HG02623 (cell line): ENCODE results near the gene FBXO39.
"Not testable (repeated sequence)": the region's sequence is repeated elsewhere in the genome, so short reads cannot be mapped to it uniquely, and the experiment has no call there.

Source experiments
- ATAC-seq: cut with Tn5 transposase; IDR thresholded peaks from one replicate; pipeline ENCODE4 v1.9.1; 2021; ENCODE audit warnings: moderate library complexity; ENCODE audit not compliant: unreplicated experiment

Gene FBXO39

DNA sequence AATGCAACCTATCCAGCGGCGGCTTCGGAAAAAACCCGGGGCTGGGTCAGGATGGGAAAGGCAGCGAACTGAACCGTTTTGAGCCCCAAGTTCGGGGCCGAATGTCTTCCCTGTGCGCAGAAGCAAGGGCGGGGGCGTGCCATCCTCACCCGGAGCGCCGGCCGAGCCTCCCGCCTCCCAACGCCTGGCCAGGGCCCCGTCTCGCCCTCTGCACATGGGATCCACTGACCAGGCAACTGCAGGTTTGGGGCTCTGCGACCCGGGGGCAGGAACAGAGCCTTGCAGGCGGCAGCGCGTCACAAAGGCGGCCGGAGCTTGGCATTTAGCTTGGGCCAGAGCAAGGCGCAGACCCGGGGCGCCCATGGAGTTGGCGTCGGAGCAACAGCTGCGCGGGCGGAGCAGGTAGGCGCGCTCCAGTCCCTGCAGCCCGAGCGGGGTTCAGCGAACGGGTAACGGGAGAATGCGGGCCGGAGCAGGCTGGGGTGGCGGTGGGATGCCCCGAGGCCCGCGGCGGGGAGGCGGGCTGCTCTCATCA lies at the start of gene FBXO39:
Gene FBXO39, plus strand, starts transcription at position 345 of the 535 bp plus-strand sequence. CDS start 3,654 bp downstream, outside the sequence.
- ATAC-seq = no peak

DNA sequence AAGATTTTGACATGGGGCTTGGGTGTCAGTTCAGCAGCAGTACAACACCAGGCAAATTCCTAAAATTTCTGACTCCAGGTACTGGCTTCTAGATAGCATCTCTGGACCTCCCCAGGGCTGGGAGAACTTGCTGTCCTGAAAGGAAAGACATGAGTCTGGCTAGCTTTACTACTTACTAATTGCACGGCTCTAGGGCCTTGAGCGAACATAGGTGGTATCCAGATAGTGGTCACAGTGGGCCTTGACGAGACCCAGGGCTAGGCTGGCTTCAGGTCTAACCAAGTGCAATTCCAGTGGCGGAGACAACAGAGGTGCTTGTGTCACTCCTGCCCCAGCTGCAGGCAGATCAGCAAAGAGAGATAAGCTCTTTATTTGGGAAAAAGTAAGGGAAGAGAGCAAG lies 46.5 kb upstream of the FBXO39 start:
- no peak for ATAC-seq

DNA sequence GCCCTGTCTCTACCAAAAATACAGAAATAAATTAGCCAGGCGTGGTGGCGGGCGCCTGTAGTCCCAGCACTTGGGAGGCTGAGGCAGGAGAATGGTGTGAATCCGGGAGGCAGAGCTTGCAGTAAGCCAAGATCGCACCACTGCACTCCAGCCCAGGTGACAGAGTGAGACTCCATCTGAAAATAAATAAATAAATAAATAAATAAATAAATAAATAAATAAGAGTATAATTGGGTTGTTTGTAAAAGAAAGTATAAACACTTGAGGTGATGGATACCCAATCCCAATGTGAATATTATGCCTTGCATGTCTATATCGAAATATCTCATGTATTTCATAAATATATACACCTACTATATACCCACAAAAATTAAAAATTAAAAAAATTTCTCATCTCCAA lies 29.4 kb upstream of the FBXO39 start:
- not testable (repeated sequence) for ATAC-seq

DNA sequence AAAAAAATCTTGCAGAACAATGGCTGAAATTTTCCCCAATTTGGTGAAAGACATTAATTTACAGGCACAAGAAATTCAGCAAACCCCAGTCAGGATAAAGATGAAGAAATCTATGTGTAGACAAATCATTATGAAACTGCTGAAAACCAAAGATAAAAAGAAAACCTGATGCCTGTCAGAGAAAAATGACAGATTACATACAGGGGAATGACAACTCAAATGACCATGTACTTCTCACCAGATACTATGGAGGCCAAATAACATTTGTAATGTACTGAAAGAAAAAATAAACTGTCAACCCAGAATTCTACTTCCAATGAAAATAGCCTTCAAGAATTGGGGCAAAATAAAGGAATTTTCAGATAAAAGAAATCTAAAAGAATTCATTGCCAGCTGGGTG lies 27.4 kb upstream of the FBXO39 start:
- no peak for ATAC-seq

DNA sequence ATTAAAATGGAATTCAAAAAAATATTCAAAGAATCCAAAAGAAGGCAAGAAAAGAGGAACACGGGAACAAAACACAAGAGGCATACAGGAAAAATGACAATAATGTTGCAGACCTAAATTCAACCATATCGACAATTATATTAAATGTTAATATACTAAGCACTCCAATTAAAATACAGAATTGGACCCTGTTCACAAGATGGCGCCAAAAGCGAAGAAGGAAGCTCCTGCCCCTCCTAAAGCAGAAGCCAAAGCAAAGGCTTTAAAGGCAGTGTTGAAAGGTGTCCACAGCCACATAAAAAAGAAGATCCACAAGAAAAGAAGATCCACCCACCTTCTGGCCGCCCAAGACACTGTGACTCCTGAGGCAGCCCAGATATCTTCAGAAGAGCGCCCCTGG lies 26.5 kb upstream of the FBXO39 start:
- ATAC-seq = no peak

DNA sequence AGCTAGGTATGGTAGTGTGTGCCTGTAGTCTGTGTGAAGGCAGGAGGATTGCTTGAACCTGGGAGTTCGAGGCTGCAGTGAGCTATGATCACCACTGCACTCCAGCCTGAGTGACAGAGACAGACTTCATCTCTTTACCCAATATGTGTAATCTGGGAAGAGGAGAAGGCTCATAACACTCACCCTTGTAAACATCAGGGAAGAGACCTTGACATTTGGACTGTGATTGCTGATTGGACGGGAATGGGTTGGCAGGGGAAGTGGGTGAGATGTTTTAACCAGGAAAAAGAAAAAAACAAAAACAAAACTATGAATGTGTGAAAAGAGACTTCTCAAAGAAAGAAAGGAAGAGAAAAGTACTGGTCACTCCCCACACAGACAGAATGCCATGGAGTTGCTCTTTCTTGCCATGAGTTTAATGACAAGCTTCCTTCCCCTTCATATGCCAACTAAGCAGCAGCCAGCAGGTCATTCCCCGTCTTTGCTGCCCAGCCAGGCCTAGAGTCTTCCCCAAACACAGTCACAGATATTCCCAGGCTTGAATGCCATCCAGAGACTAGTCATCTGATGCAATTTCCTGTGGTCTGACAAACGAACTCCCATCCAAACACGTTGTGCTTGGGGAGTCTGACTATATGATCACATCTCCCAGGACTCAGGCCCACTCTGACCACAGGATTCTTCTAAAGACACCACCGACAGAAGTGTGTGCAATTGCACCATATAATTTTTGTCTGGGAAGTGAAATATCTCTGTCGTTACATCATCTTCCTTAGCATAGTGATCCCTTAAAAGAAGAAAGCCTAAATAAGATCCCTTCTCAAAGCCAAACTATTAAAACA lies 23.7 kb upstream of the FBXO39 start:
- no peak for ATAC-seq

DNA sequence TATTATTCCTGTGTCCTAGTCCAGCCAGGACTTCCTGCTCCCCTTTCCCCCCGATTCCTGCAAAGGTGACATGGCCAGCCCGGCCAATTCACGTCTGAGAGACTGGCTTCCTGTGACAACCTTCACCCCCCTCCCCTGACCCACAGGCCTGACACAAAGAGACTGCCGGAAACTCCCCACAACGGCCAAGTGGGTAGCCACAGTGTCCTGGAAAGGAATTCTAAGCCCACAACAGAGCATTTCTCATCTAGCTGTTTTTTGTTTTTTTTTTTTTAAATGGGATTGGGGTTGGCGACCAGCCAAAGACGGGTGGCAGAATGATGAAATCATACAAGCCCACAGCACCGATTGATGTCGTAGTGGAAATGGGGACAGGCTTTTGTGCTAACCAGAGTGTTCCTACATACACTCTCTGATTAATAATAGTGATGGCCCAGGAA lies 23.0 kb upstream of the FBXO39 start:
- no peak for ATAC-seq

DNA sequence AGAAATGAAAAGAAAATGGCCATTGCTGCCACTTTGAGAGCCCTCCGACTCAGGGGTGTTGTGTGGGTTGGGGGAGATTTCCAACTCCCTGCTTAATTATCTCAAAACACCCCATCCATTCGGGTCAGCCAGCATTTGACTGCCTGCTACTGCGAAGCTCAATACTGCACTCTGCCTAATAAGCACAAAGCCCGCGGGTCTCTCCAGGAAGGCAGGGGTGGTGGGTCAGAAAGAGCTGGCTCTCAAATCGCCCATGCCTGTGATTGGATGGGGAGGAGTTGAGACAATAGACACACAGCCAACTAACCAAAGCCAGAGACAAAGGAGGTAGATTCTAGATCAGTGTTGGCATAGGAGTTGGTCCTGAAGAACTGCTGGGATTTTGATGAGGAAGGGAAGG lies 22.5 kb upstream of the FBXO39 start:
- no peak for ATAC-seq

DNA sequence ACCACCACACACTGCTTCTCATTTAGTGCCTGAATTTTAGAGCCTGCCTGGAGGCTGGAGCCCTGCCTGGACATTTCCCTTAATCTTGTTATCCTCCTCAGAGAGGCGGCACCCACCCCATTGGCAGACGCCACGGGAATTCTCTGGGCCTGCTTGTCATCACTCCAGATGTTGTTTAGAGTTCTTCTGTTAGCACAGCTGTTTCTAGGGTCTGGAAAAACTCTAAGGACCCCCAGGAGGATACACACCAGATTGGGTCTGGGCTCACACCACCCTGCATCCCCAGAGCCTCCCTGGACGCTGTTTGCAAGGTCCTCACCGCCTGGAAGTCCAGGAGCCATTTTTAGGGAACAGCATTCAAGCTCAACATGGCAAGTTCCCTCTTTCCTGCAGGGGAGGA lies 20.7 kb upstream of the FBXO39 start:
- no peak for ATAC-seq

DNA sequence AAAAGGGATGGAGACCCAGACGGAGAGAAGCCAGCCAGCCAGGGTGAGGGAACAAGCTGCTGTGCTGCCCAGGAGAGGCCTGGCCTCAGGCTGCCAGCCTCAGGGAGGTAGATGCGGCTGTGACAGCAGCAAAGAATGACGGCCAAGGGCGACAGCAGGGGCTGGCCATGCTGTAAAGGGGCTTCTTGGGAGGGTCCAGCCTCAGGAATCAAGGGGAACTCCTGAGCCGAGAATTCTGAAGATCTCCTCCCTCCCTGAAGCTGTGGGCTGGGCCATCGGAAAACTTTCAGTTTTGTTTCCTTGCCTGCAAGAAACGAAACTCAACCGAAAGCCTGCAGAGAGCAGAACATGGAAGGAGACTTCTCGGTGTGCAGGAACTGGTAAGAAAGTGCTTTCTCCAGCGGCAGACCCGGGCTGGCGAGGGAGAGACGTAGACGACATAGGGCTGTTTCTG lies 20.3 kb upstream of the FBXO39 start, which contains the start of gene XAF1:
Gene XAF1, plus strand, starts transcription at position 316 of the 454 bp plus-strand sequence. Its CDS starts 33 bp downstream, at position 349.
- no peak for ATAC-seq

DNA sequence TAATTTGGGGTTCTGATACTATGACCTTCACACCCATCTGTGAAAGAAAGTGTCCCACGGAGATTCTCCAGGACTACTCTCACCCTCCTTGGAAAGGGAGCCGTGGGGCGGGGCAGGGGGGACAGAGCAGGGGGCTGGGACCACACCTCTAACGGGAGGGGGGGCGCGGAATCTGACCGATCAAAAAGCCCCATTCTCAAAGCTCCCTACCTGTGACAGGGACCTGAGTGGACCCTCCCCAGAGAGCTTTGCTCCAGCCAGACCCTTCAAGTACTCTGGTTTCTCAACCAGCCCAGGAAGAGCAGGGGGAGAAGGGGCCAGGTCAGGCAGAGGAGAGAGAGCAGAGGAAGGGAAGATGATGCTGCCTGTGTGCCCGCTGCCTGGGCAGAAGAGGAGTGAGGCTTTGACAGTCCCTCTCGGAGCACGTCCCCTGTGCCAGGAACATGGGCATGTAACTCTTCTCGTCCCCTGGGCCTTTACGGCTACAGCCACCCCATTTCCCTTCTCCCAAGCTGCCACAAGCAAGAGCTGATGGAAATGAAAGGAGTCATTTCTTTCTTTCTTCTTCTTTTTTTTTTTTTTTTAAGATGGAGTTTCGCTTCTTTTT lies 19.5 kb upstream of the FBXO39 start:
- no peak for ATAC-seq

DNA sequence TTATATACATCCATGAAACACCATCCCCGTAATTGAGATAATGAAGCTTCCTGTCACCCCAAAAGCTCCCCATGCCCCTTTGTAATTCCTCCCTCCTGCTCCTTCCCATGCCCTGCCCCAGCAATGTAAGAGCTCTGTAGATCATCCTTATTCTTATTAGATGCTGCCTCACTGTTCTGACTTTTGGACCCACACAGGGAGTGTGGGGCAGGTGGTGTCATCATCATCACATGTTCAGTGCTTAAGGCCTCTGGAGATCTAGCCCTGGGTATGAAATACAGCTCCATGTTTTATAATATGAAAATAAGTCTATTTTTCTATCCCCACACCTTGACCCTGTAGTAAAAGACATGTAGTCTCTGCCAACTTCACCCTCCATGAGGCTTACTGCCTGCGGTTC lies 18.3 kb upstream of the FBXO39 start:
- ATAC-seq = no peak

DNA sequence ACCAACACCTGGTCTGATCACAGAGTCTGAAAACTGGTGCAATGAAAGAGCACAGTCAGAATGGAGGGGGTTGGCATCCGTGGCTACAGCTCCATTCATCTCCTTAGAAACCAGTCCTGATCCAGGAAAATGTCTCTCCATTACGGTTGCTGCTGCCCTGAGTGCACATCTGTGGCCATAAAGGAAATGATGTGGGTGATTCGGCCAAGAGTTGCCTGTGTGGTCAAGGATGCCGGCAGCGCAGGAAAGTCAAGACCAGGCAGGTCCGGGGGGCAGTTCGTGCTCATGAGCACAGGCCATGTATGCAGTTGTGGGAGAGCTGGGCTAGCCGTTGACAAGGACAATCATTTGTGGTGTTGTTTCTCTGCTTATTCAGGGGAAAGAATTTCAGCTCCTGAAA lies 14.2 kb upstream of the FBXO39 start:
- ATAC-seq = no peak

DNA sequence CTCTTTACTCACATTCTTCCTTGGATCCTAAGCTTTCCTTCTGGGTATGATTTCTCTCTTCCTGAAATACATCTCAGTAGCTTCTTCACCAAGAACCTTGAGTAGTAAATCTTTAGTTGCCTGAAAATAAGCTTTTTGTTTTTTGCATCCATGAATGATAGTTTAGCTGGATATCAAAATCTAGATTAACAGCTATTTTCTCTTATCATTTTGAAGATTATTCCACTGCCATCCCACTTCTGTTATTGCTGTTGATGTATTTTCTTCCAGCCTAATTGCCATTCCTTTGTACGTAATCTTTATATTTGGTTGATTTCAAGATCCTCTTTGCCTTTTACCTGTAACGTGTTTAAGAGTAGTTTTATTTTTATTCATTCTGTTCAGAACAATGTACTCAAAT lies 7.6 kb upstream of the FBXO39 start:
- ATAC-seq = no peak

DNA sequence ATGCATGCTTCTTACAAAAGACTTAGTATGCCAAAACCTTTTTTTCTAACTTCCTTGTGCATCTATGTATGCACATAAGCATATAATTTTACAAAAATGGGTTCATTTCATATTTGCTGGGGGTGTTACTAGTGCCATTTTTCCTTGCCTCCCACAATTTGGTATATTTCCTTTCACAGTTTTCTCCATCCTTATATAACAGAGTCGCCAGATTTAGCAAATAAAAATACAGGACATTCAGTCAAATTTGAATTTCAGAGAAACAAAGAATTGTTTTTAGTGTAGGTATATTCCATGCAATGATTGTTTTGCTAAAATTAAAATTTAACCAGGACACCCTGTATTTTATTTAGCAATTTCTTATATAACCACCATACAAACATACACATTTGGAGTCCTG lies 4.0 kb upstream of the FBXO39 start:
- ATAC-seq = no peak

DNA sequence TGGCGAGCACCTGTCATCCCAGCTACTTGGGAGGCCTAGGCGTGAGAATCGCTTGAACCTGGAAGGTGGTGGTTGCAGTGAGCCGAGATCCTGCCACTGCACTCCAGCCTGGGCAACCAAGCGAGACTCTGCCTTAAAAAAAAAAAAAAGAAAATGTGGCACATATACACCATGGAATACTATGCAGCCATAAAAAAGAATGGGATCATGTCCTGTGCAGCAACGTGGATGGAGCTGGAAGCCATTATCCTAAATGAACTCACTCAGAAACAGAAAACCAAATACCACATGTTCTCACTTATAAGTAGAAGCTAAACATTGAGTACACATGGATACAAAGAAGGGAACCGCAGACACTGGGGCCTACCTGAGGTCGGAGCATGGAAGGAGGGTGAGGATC lies 1.1 kb upstream of the FBXO39 start:
- not testable (repeated sequence) for ATAC-seq

DNA sequence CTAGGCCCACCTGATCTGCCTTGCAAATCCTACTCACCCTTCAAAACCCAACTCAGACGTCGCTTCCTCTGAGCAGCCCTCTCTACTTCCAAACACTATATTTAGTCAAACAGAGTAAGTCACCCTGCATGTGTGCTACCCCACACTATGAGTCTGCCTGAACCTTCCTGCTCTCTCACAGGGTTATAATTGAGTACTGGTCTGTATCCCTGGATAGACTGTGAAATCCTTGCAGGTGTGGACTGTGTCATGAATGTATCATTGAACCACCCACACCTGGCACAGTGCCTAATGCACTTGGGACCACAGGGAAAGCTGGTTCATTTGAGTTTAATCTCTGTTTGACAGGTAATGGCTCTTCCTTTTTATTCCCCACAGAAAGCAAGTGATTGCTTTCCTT lies 3.4 kb downstream of the FBXO39 start:
- no peak for ATAC-seq

DNA sequence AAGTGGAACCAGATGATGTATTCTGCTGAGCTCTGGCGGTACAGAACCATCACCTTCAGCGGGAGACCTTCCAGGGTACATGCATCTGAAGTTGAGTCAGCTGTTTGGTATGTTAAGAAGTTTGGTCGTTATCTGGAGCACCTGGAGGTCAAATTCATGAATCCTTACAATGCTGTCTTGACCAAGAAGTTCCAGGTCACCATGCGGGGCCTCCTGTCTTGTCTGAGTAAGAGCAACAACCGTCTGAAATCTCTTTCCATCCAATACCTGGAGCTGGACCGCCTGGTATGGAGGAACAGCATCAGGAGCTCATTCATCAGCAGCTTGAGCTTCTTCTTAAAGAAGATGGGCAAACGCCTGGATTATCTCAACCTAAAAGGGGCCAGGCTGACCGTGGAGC lies 4.0 kb downstream of the FBXO39 start:
- no peak for ATAC-seq

DNA sequence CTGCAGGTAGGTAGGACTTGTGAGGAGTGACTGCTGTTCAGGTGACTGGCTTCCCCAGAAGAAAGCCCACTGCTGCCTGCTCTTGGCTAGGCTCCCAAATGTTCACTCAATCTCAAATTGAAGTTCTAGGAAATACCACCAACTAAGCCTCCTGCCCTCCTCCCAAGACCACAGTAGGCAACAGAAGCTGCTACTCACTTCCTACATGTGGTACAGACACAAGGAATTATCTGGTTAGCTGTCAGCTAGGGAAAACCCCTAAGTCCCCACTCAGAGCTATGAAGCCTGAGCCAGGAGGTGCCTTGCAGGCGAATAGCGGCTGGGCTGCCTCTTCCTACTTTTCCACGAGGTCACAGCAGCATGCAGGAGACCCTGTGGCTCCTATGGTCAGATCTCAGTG lies 4.9 kb downstream of the FBXO39 start:
- no peak for ATAC-seq

DNA sequence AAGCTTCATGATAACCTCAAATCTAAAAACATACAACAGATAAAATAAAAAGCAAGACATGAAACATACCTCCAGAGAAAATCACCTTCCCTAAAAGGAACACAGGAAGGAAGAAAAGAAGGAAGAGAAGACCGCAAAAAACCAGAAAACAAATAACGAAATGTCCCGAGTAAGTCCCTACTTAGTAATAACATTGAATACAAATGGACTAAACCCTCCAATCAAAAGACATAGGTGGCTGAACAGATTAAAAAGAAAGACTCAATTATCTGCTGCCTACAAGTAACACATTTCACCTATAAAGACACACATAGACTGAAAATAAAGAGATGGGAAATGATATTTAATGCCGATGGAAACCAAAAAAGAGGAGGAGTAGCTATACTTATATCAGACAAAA lies 6.2 kb downstream of the FBXO39 start:
- ATAC-seq = no peak

DNA sequence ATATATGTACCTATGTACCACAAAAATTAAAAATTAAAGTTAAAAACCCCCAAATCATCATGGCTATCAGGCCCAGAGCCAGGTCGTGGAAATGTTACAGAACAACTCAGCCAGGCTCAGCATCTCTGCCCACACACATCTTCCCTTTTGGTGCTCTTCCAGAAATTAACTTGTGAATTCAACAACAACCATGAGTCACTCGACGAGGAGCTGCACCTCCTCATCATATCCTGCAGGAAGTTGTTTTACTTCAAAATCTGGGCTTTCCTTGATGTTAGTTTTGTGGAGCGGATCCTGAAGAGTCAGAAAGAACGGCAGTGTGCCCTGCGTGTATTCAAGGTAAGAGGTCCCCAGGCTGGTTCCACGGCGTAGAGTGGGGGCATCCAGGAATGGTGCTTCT lies 10.6 kb downstream of the FBXO39 start:
- no peak for ATAC-seq

DNA sequence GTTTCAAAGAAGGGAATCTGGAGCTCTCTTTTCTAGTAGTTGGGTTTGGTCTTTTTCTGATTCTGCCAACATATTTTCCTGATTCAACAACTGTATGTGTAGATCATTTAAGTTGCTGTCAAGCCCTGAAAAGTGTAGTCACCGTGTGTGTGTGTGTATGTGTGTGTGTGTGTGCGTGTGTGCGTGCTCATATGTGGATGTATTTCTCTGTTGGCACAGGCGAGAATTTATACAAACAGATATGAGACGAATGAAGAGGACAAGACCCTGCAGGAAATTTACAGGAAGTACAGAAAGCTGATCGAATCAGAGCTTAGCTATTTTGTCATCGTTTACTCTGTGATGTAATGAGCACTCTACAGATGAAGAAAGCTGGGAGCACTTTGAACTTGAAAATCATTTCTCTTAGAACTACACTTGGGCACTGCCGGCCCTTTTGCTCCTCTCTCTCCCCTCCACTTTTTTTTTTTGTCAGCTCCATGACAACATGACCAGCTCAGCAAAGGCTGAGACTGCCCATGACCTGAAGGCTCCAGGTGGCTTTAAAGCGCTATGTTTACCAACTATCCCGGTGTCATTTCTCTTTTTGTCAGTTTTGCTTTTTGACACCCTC lies 11.2 kb downstream of the FBXO39 start:
- no peak for ATAC-seq
